MG63 (cell line): ENCODE results near the gene S100A16. TPM values are rescaled to one million over a fixed set of nuclear protein-coding genes. Genes with fewer than 3 reads are reported as not detected.
A peak's percentile ranks its signal among the peaks of the same experiment; 100 is the strongest.

Source experiments
- DNase-seq: peaks from one replicate; pipeline ENCODE4 v3.0.0-alpha.2; 2020
- H3K27me3 ChIP-seq: fragments of 250-450 bp; sonication (Bioruptor Pico); 2 replicates; pipeline ENCODE4 v1.5.1; 2020; ENCODE audit warnings: mild to moderate bottlenecking, moderate library complexity
- H3K36me3 ChIP-seq: fragments of 250-450 bp; sonication (Bioruptor Pico); 2 replicates; pipeline ENCODE4 v1.5.1; 2020; ENCODE audit warnings: mild to moderate bottlenecking, moderate library complexity
- H3K4me3 ChIP-seq: fragments of 250-450 bp; sonication (Bioruptor Pico); 2 replicates; pipeline ENCODE4 v1.5.1; 2020; ENCODE audit warnings: mild to moderate bottlenecking, moderate library complexity
- H3K9me3 ChIP-seq: fragments of 250-450 bp; sonication (Bioruptor Pico); 2 replicates; pipeline ENCODE4 v1.5.1; 2020; ENCODE audit warnings: mild to moderate bottlenecking, moderate library complexity
- total RNA-seq: library from RNA; depleted of rRNA; stranded (reverse); fragments of >200 nt; shearing (Covaris generic); gene quantifications from 2 replicates; pipeline ENCODE4 v1.2.3, GENCODE V29; 2014; ENCODE audit warnings: low replicate concordance

S100A16 gene
- total RNA-seq, 1 experiment from 2014 or later: 318 TPM

DNA sequence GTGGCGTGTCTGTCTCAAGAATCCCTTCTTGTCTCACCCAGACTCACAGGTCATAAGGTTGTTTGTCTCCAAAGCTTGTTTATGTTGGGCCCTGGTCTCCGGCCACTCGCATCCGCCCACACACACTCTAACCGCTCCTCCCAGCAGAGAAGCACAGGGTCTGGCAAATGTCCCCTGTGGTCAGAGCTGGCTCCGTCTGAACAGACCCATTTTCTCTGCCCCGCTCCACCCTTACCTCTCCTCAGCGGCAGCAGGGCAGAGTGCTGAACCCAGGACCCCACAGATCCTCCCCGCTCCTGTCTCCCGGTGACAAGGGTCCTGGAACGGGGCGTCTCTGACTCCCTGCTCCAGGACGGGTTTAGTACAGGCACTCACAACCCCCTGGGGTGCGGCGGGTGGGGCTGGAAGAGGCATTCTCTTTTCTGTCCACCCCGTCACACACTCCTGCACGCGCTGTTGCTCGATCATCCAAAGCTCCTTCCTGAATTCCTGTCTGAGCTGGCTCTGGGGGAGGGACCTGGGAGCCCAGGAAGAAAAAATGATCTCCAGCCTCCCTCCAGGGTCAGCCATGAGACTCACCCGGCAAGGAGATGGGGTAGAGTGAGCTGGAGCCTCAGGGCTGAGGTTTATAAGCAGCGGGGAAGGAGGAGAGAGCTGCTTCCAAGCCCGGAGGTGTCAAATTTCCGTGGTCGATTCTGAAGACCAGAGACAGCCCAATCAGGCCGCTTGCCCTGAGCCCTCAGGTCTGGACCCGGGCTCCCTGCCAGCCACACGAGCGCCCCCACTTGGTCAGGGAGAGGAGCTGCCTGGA lies 14.2 kb upstream of the S100A16 start, which contains the start of gene S100A13:
Gene S100A13, minus strand, starts transcription at position 602 of the 811 bp plus-strand sequence. CDS start 1,033 bp downstream, outside the sequence.
- peaks cover 41% of the 10 kb centered on the region for H3K36me3 ChIP-seq
- H3K4me3 ChIP-seq: peak within 1 kb of the TSS; percentile 56
- peak; percentile 96 for DNase-seq
- H3K27me3 ChIP-seq: no peaks in the 10 kb centered on the region
- no peaks in the 10 kb centered on the region for H3K9me3 ChIP-seq

DNA sequence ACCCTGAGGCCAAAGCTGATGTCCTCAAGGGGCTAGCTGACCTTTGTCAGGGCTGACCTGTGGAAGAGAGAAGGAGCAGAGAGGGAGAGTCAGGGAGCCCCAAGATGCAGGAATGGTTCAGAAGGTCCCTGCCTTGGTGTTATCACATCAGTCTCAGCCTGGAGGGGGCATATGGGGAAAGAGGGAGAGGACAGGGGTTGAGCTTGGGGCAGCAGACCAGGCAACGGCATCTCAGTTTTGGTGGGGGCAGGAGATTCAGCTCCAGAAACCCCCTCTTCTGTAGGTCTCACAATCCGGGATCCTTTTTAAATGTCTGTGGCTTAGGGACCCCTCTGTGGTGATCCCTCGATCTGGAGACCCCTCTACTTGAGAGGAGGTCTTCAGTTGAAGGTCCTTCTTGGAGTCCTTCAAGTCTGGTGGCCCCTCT lies 13.6 kb upstream of the S100A16 start:
- peaks cover 45% of the 10 kb centered on the region for H3K36me3 ChIP-seq
- H3K4me3 ChIP-seq: peak overlapping the region; percentile 56
- no peaks in the 10 kb centered on the region for H3K27me3 ChIP-seq
- no peaks in the 10 kb centered on the region for H3K9me3 ChIP-seq
- no peak for DNase-seq

DNA sequence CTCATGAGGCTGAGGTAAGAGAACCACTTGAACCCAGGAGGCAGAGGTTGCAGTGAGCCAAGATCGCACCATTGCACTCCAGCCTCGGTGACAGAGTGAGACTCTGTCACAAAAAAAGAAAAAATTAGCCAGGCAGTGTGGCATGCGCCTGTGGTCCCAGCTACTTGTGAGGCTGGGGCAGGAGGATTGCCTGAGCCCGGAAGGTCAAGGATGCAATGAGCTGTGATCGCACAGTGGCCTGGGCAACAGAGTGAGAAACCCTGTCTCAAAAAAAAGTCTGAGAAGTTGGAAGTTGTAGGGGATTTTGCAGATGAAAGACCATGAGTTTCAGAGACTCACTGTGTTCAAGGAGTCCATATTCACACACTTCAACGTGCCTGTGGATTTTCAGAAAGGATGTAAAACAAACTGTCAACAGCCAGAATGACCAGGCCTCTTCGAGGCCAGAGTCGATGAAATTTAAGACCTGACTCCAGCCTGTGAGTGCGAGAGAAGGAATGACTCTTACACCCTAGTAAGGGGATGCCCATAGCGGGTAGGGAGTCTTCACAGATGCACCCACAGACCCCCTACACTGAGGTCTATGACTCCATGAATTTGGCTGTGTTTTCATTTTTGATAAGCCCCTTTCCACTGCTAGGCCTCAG lies 12.2 kb upstream of the S100A16 start:
- no peaks in the 10 kb centered on the region for H3K27me3 ChIP-seq
- H3K36me3 ChIP-seq: peaks cover 56% of the 10 kb centered on the region
- H3K4me3 ChIP-seq: no peak overlapping the region
- no peaks in the 10 kb centered on the region for H3K9me3 ChIP-seq
- DNase-seq: no peak

DNA sequence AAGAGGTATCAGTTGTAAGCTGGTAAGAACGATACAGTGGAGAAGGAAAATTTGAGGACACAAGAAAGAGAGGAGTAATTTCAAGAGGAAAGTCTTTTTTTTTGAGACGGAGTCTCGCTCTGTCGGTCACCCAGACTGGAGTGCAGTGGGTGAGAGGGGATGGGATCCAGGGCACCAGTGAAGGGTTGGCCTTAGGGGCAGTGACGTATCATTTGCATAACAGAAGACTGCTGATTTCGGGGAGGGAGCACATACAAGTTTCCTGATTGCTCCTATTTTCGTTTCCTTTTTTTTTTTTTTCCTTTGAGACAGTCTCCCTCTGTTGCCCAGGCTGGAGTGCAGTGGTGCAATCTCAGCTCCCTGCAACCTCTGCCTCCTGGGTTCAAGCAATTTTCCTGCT lies 10.2 kb upstream of the S100A16 start:
- H3K9me3 ChIP-seq: no peaks in the 10 kb centered on the region
- H3K27me3 ChIP-seq: no peaks in the 10 kb centered on the region
- no peak for DNase-seq
- no peak overlapping the region for H3K4me3 ChIP-seq
- peaks cover 74% of the 10 kb centered on the region for H3K36me3 ChIP-seq

DNA sequence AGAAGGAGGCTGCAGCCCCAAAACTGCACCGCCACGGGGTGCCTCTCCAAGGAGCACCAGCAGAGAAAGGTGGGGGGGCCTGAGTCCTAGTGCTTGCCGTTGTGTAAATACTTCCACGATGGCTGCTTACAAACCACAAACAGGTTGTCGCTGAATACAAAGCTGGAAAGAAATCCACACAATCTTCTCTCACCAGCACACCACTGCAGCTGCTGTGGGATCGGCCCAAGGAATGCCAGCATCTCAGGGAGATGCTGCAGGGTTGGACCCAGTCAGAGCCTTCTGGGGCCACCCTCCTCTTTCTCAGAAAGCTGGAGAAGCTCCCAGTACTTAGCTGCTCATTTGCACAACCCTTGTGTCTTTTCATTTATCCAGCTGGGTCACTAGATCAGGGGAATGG lies 6.2 kb upstream of the S100A16 start:
- Histone ChIP-seq H3K27me3 (no peaks in the 10 kb centered on the region), H3K9me3 (no peaks in the 10 kb centered on the region), H3K36me3 (peaks cover 59% of the 10 kb centered on the region), H3K4me3 (no peak overlapping the region)
- DNase-seq: no peak

DNA sequence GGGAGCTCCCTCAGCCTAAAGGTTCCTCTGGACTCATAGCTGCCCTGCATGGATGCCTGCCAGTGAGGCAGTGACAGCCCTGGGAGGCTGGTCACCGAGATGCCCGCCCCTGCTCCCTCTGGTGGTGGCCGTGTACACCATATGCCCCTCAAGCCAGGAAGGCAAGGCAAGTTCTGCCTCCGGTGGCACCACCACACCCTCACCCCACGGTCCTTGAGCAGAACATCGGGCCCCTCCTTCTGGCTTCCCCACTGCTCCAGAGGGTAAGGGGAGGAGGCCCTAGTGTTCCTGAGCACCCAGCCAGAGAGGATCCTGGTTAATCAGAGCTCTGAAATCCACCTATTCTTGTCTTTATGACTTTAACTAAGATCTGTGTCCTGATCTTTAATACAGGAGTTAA lies 4.7 kb upstream of the S100A16 start:
- Histone ChIP-seq H3K9me3 (no peaks in the 10 kb centered on the region), H3K4me3 (no peak overlapping the region), H3K36me3 (peaks cover 45% of the 10 kb centered on the region), H3K27me3 (no peaks in the 10 kb centered on the region)
- DNase-seq: peak; percentile 88

DNA sequence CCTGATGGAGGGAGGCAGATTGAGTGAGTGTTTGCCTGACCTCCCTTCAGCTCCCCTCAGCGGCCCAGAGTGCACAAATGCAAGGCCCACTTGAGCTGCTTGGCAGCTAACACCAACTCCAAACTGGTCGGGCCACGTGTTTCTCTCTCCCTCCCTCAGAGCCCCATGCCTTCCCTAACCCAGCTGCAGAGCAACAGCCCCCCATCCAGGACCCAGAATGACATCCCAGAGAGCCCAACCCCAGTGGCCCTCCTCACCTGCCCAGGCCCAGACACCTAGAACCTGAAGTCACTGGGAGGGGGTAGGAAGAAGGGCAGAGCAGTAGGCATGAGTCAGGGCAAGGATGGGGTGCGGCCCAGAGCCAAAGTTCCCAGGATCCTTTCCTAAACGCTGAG lies 4.0 kb upstream of the S100A16 start:
- DNase-seq: no peak
- Histone ChIP-seq H3K4me3 (no peak overlapping the region), H3K9me3 (no peaks in the 10 kb centered on the region), H3K27me3 (no peaks in the 10 kb centered on the region), H3K36me3 (peaks cover 38% of the 10 kb centered on the region)

DNA sequence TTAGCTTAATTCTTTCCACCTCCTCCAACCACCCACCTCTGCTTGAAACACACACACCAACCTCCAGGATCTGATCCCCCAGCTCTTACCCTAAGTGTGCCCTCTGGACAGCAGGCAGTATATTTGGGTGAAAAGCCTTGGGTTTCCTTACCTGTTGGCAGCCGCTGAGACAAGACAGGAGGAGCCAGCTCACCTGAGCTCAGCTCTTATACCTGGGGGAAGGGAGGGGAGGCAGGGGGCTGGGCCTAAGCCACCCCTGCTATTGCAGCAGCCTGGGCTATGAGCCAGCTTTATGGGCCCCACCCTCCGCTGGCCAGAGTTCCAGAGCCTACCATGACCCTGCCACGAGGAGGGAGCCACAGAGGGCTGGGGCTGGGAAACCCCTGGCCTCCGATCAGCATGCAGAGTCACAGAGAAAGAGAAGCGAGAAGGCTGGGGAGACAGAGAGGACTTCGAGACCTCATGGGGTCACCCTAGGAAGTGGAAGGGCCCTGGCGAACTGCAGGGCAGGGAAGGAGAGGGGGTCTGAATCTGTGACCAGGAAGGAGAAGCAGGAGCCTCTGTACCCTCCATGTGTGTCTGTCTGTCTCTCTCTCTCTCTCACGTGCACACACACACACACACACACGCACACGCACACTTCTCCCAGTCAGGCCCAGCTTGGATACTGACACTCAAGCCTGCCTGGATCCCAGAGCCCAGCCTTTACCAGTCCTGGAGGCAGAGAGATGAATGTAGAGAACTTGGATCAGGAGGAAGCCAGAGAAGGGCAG lies 3.4 kb upstream of the S100A16 start, which contains the start of gene S100A14:
Gene S100A14, minus strand, starts transcription at position 182 of the 773 bp plus-strand sequence. CDS start 467 bp downstream, outside the sequence.
- no peaks in the 10 kb centered on the region for H3K9me3 ChIP-seq
- peaks cover 36% of the 10 kb centered on the region for H3K36me3 ChIP-seq
- no peaks in the 10 kb centered on the region for H3K27me3 ChIP-seq
- H3K4me3 ChIP-seq: no peak within 1 kb of the TSS
- no peak for DNase-seq

DNA sequence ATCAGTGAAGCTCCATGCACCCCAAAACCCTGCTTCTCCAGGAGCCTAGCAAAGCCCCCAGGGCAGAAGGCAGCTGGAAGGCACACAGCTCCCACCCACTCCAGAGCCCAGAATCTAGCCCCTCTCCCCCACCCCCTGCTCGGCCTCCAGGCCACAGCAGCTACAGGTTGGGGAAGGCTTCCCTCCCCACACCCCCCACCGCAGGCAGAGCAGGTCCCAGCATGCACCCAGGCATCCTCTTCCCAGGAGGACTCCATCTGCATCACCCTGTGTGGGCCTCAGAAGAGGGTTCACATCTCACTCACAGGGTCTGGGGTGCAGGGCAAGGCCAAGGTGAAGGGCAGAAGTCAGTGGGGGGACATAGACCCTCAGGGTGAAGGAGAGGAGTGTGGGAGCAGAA lies 2.5 kb upstream of the S100A16 start:
- H3K36me3 ChIP-seq: peaks cover 27% of the 10 kb centered on the region
- no peak overlapping the region for H3K4me3 ChIP-seq
- H3K27me3 ChIP-seq: no peaks in the 10 kb centered on the region
- DNase-seq: no peak
- no peaks in the 10 kb centered on the region for H3K9me3 ChIP-seq

DNA sequence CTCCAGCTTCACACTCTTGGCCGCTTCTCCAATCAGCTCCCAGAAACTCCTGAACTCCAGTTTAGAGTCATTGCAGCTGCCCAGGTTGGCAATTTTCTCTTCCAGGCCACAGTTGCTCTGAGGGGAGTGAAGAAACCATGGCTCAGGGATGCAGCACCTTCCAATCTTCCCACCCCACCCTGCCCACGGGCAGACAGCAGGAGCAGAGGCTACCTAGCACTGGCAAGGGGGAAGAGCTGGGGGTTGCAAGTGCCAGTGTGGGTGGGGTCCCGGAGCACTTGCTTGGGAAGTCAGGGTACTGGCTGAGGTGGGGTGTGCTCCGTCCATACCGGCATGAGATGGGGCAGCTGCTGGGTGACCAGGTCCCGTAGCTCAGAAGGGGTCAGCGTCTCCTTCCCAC lies 2.0 kb upstream of the S100A16 start:
- Histone ChIP-seq H3K4me3 (no peak overlapping the region), H3K27me3 (no peaks in the 10 kb centered on the region), H3K36me3 (peaks cover 27% of the 10 kb centered on the region), H3K9me3 (no peaks in the 10 kb centered on the region)
- no peak for DNase-seq

DNA sequence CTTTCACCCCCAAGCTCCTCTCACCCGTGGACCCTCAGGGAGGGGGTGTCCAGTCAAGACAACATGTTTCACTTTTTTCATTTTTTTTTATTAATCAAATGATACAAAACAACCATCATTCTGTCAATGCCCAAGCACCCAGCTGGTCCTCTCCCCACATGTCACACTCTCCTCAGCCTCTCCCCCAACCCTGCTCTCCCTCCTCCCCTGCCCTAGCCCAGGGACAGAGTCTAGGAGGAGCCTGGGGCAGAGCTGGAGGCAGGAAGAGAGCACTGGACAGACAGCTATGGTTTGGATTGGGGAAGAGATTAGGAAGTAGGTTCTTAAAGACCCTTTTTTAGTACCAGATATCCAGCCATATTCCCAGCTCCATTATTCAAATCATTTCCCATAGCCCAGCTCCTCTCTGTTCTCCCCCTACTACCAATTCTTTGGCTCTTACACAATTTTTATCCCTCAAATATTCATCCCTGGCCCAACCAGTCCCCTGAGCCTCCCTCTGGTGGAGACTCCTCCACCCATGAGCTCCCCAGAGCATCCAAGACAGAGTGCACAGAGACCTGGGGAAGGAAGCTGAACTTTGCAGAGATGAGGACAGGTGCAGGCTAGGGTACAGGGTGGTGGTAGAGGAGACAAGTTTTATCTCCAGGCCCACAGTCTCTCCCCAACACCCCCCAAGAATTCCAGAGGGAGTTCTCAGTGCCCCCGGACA lies 1.4 kb upstream of the S100A16 start:
- peaks cover 27% of the 10 kb centered on the region for H3K36me3 ChIP-seq
- H3K27me3 ChIP-seq: no peaks in the 10 kb centered on the region
- H3K4me3 ChIP-seq: no peak overlapping the region
- no peak for DNase-seq
- no peaks in the 10 kb centered on the region for H3K9me3 ChIP-seq

DNA sequence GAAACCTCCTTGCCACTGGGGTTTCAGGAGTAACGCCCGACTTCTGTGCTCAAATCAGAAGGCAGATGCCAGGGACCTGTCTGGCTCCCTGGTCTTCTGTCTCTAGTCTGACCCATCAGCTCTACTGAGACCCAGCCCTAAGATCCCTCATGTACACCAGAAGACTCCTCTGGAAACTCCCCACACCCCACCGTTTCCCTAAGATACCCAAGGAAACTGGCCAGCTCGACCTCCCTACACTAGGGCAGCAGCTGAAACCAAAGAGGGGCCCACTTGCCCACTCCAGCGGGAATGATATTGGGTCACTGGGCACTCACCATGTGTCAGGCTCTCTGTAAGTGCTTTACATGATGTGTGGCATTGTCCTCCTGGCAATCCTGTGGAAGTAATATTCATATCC lies 469 bp upstream of the S100A16 start:
- H3K4me3 ChIP-seq: peak overlapping the region; percentile 63; the same call in 1 of the 2 replicates
- no peak for DNase-seq

DNA sequence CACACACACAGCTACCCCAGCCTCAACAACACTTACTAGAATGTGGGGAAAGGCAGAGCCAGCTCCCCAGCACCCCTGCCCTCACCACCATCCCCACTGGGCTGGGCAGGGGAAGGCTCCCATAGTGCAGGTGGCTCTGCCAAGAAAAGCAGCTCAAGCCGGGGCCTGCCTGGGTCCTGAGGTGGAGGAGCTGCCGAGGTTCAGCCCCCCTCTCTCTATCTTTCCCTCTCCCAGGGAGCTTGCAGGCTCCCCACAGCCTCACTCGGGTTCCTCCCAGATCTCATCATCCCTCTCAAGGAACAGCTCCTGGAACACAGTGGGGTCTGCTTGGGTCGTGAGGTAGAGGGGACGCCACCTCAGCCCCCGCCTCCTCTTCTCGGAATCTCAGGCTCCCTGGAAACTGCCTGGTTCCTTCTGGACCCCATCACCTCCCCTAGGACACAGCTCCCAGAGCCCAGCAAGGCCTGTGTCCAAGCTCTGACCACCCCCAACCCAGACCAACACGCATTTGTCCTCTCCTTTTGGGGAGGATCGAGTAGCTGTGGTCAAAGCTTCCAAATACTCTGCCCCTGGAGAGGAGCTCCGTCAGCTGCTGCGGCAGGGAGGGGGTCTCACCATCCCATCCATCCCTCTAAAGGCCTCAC lies 704 bp downstream of the S100A16 start:
- H3K4me3 ChIP-seq: peak overlapping the region; percentile 63
- peaks cover 31% of the 10 kb centered on the region for H3K36me3 ChIP-seq
- no peak for DNase-seq
- H3K27me3 ChIP-seq: no peaks in the 10 kb centered on the region
- H3K9me3 ChIP-seq: no peaks in the 10 kb centered on the region

More for the DNA sequence above, 469 bp upstream of the S100A16 start:
- no peaks in the 10 kb centered on the region for H3K27me3 ChIP-seq
- H3K9me3 ChIP-seq: no peaks in the 10 kb centered on the region
- H3K36me3 ChIP-seq: peaks cover 24% of the 10 kb centered on the region

DNA sequence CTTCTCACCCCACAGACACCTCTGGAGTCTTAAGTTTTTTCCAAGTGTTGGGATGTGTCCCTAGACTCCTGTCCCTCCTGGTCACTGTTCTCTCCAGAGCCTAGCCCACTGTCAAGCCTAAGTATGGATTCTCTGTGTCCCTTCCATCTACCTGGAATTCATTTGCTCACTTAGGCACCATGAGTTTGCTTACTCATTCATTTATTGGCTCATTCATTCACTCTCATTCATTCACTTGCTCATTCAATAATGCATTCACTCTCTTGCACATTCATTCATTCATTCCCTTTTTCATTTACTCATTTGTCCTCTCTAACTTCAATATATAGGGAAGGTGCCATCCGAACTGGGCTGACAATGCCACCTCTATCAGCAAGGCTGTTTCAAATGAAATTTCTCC lies 1.6 kb downstream of the S100A16 start:
- H3K4me3 ChIP-seq: peak overlapping the region; percentile 63
- peaks cover 36% of the 10 kb centered on the region for H3K36me3 ChIP-seq
- no peak for DNase-seq

DNA sequence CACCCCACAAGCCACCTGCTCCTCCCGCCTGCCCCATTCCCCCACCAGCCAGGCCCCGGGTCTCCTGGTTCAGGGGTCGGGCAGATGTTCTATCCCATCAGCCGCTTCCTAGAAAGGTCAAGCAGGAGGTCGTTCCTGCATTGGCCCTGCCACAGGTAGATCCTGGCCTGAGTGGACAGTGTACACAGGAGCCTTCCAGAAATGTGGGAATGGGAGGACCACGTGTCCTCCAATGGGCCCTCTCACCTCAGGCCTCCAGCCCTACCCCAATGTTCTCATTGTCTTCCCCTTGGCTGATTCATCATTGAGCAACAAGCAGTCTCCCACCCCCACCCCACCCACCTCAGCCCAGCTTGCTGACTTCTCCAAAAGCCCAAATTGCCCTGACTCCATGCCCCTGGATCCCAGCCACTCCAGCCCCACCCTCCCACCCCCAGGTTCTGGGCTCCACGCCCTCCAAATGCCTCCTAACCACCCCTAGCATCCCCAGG lies 2.1 kb downstream of the S100A16 start:
- peak; percentile 80 for DNase-seq
- H3K9me3 ChIP-seq: no peaks in the 10 kb centered on the region

More for the DNA sequence above, 1.6 kb downstream of the S100A16 start:
- Histone ChIP-seq H3K27me3 (no peaks in the 10 kb centered on the region), H3K9me3 (no peaks in the 10 kb centered on the region)

DNA sequence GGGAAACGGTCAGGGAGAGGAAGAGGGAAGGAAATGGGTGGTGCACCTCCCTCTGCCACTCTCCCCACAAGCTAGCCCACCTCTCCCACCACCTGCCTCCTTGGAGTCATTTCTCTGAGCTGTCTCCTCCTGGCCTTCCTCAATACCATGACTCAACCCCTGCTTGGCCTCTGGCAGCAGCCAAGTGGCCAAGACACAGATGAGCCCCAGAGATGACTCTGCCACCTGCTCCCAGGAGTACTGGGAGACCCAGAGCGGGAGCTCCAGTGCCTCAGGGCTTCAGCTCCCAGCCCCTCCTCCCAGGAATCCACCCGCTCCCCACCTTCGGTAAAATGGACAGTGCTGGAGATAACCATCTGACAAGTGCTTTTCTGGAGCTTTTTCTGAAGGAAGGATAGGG lies 2.6 kb downstream of the S100A16 start:
- Histone ChIP-seq H3K4me3 (peak overlapping the region; percentile 25), H3K27me3 (no peaks in the 10 kb centered on the region), H3K36me3 (peaks cover 43% of the 10 kb centered on the region), H3K9me3 (no peaks in the 10 kb centered on the region)
- DNase-seq: peak; percentile 82

More for the DNA sequence above, 2.1 kb downstream of the S100A16 start:
- Histone ChIP-seq H3K4me3 (peak overlapping the region; percentile 63), H3K36me3 (peaks cover 38% of the 10 kb centered on the region), H3K27me3 (no peaks in the 10 kb centered on the region)
